Erythroblast (primary cell): ENCODE data around the gene ADAM15.

Source experiments
- GATA1 ChIP-seq: IDR thresholded peaks from 2 replicates; pipeline ENCODE4 v1.6.1; 2011; ENCODE audit warnings: low read depth, mild to moderate bottlenecking, control low read depth, low read length, moderate library complexity
- POLR2A ChIP-seq: IDR thresholded peaks from 2 replicates; pipeline ENCODE4 v1.6.1; 2011; ENCODE audit warnings: mild to moderate bottlenecking, low read length

DNA sequence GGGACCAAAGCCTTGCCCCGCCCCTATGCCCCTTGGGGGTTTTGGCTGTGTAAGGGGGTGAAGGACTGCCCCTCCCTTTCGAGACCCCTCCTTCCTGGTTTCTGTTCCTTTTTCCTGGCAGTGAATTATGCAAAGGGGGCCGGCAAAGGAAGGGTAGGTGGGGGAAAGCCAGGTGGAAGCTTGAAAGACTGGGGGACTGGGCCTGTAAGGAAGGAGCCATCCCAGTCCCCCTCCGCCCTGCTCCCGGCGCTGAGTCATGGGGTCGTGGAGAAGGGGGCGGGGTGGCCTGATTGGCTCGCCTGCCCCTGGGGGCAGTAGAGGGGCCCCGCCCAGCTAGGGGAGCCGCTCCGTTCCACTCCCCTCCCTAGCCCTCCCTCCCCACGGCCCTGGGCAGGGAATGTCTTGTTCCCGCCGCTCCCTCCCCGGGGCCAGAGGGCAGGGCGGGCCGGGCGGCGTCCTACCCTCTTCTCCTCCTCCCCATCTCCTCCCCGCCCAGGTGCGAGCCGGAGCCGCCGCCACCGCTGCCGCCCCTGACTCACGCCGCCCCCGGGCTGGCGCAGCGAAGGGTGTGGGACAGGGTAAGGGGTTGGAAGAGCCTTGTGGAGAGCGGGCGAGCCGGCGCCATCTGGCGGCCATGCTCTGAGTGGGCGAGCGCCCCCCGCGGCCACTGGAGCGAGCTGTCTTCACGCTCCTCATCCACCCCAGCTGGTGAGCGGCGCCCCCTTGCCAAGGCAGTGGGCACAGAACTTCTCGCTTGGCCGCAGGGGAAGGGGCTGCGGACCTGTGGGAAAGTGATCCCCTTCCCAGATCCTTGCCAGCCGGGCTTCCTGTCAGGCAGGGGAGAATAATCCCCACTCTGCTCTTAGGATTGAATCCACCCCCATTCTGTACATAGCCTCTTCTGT lies 33.8 kb upstream of the ADAM15 start:
- TF ChIP-seq POLR2A (peak; percentile 33), GATA1 (no peak)
